ENCODE results near the gene IL17B.

GRCh38 chr5:149337736-149338135 is 41.4 kb downstream of the IL17B start:
- no peak for TF ChIP-seq CTCF (IDR thresholded peaks at IDR 0.05)
- TF ChIP-seq POLR2A (IDR thresholded peaks at IDR 0.05) = no peak
- no peak for TF ChIP-seq EP300 (IDR thresholded peaks at IDR 0.05)
